CD4-positive, alpha-beta T cell (primary cell): ENCODE data around the gene EEF1AKMT3. TPM values are rescaled to one million over a fixed set of nuclear protein-coding genes. Genes with fewer than 3 reads are reported as not detected.

Source experiments
- ATAC-seq: fragments of 200-7000 bp; cut with Tn5 transposase; one replicate; pipeline ENCODE4 v1.10.0; 2022; ENCODE audit warnings: mild to moderate bottlenecking; ENCODE audit not compliant: poor library complexity
- CTCF ChIA-PET: fragments of 350-600 bp; sonication (Branson Sonifier 250); formaldehyde crosslinking; loops from one replicate; lab custom pipeline; 2021; ENCODE audit warnings: antibody characterized with exemption, inconsistent platforms; lab: Charles Lee
- POLR2A ChIA-PET: fragments of 350-600 bp; sonication (Branson Sonifier 250); formaldehyde crosslinking; loops from one replicate; lab custom pipeline; 2021; ENCODE audit warnings: antibody characterized with exemption, inconsistent platforms; lab: Charles Lee
- DNase-seq, 14 experiments: peaks; one replicate each; pipeline ENCODE4 v3.0.0-alpha.2; 2013 to 2020; ENCODE audit warnings: mixed read lengths in 2 of 14
- H3K27ac ChIP-seq, 2 donors: one replicate each; pipeline versions ENCODE4 v1.5.1 to v1.7.0; 2013; ENCODE audit warnings: low read length in 2 of 2, low read depth in 1 of 2, mild to moderate bottlenecking in 1 of 2
- H3K27me3 ChIP-seq, 2 experiments: 1 replicate in 1 of 2; 2 replicates in 1 of 2; pipeline versions ENCODE4 v1.6.1 to v1.7.0; 2013; ENCODE audit warnings: low read length in 2 of 2, control low read depth in 1 of 2, mild to moderate bottlenecking in 1 of 2, moderate library complexity in 1 of 2; ENCODE audit not compliant: insufficient read depth in 2 of 2, control insufficient read depth in 1 of 2
- H3K36me3 ChIP-seq: one replicate; pipeline ENCODE4 v1.6.1; 2013; ENCODE audit warnings: low read length, control low read depth; ENCODE audit not compliant: insufficient read depth
- H3K4me1 ChIP-seq: one replicate; pipeline ENCODE4 v1.6.1; 2013; ENCODE audit warnings: low read length, control low read depth; ENCODE audit not compliant: insufficient read depth
- H3K4me3 ChIP-seq: one replicate; pipeline ENCODE4 v1.5.1; 2013; ENCODE audit warnings: mild to moderate bottlenecking, low read length, moderate library complexity
- H3K9me3 ChIP-seq, 2 experiments: 1 replicate in 1 of 2; 2 replicates in 1 of 2; pipeline versions ENCODE4 v1.6.1 to v1.7.0; 2013; ENCODE audit warnings: low read length in 2 of 2, mild to moderate bottlenecking in 2 of 2, control low read depth in 1 of 2, moderate library complexity in 1 of 2; ENCODE audit not compliant: control insufficient read depth in 1 of 2, insufficient read depth in 1 of 2
- H3K27ac Mint-ChIP-seq: one replicate; pipeline ENCODE4 v1.8.0; 2020; ENCODE audit warnings: mixed read lengths
- H3K27me3 Mint-ChIP-seq: one replicate; pipeline ENCODE4 v1.8.0; 2021; ENCODE audit warnings: mixed read lengths
- H3K36me3 Mint-ChIP-seq: one replicate; pipeline ENCODE4 v1.8.0; 2021; ENCODE audit warnings: low read depth, mixed read lengths
- H3K4me1 Mint-ChIP-seq: one replicate; pipeline ENCODE4 v1.8.0; 2021; ENCODE audit warnings: low read depth, mixed read lengths
- H3K4me3 Mint-ChIP-seq: one replicate; pipeline ENCODE4 v1.8.0; 2020; ENCODE audit warnings: mild to moderate bottlenecking, mixed read lengths
- H3K9me3 Mint-ChIP-seq: one replicate; pipeline ENCODE4 v1.8.0; 2020; ENCODE audit warnings: mixed read lengths
- intact Hi-C, 2 experiments: fragments of 100-400 bp; cut with DNase I in 1 of 2; cut with micrococcal nuclease in 1 of 2; formaldehyde crosslinking; loops; one replicate each; pipeline versions ENCODE4 v1.15.1 to v1.9.0; 2023 to 2025; cut with DNase I, micrococcal nuclease
- total RNA-seq, 174 experiments: library from RNA in 2 of 174; stranded (reverse) in 2 of 174; gene quantifications; one replicate each; pipeline ENCODE4 v1.2.3 and lab custom pipeline; 2021 to 2026
- TF ChIP-seq, protein P1 (sequence below): fragments of 200-600 bp; IDR thresholded peaks from one replicate; pipeline ENCODE4 v1.8.0; 2022; ENCODE audit warnings: antibody characterized with exemption, mild to moderate bottlenecking

Gene EEF1AKMT3
- total RNA-seq, 2 experiments from 2014 or later, result 1.1 to 1.4 TPM

DNA sequence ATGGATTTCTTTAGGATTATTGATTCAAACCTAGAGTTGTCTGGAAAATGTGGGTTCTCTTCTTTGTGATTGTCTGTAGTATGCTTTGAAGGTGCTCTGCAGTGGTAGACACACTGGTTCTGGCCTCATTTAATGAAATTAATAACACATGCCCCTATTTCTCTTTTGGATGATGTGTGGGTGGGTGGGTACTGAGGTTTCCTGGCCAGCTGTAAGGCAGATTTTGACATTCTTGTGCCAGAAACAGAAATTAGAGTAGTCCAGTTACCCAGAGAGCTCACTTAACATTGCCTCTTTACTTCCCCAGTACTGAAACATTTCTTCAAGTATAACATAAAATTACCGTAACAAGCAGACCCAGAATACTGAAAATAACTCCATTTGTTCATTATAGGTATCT, 24.6 kb downstream of the EEF1AKMT3 start:
- ATAC-seq, result no peak
- no peak for DNase-seq
- peaks cover 70% of the 10 kb centered on the region for H3K36me3 ChIP-seq
- intact Hi-C loops, result no loop called here
- ChIA-PET POLR2A (no interaction called here), CTCF (no interaction called here)
- H3K4me1 ChIP-seq, result no peaks in the 10 kb centered on the region
- Mint-ChIP-seq H3K27ac (no peak overlapping the region), H3K9me3 (no peaks in the 10 kb centered on the region), H3K4me3 (no peak overlapping the region), H3K27me3 (no peaks in the 10 kb centered on the region), H3K4me1 (no peaks in the 10 kb centered on the region), H3K36me3 (peaks cover 81% of the 10 kb centered on the region)
- no peak overlapping the region for H3K27ac ChIP-seq
- no peak overlapping the region for H3K4me3 ChIP-seq
- H3K27me3 ChIP-seq, result no peaks in the 10 kb centered on the region
- TF ChIP-seq, protein P1, sequence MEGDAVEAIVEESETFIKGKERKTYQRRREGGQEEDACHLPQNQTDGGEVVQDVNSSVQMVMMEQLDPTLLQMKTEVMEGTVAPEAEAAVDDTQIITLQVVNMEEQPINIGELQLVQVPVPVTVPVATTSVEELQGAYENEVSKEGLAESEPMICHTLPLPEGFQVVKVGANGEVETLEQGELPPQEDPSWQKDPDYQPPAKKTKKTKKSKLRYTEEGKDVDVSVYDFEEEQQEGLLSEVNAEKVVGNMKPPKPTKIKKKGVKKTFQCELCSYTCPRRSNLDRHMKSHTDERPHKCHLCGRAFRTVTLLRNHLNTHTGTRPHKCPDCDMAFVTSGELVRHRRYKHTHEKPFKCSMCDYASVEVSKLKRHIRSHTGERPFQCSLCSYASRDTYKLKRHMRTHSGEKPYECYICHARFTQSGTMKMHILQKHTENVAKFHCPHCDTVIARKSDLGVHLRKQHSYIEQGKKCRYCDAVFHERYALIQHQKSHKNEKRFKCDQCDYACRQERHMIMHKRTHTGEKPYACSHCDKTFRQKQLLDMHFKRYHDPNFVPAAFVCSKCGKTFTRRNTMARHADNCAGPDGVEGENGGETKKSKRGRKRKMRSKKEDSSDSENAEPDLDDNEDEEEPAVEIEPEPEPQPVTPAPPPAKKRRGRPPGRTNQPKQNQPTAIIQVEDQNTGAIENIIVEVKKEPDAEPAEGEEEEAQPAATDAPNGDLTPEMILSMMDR, result no peak
- no peaks in the 10 kb centered on the region for H3K9me3 ChIP-seq

DNA sequence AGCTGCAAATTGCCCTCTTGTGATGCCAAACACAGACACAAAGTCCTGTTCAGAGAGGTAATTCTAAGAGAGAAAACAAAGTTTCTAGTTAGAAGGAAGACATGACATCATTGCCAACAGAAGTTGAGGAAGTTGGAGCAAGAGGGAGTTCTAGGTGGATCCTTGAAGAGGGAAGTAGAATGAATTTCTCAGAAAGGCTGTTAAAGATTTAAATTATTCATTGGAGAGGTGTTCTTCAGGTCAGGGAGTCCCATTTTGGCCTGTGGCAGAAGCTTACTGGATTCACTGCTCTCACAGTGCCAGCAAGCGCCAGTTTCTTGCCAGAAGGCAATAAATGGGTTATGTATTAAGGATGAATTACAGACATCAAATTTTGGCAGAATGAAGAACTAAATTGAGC, 25.5 kb downstream of the EEF1AKMT3 start:
- ATAC-seq (no peak), DNase-seq (no peak)
- Mint-ChIP-seq H3K27ac (no peak overlapping the region), H3K9me3 (no peaks in the 10 kb centered on the region), H3K4me3 (no peak overlapping the region), H3K27me3 (no peaks in the 10 kb centered on the region), H3K4me1 (no peaks in the 10 kb centered on the region), H3K36me3 (peaks cover 81% of the 10 kb centered on the region)
- POLR2A ChIA-PET, result interaction anchor here (1.0 kb wide), 1 partner anchor 15 kb away, joined by 3 read pairs; the partner anchor contains the start of gene TSFM
- Histone ChIP-seq H3K36me3 (peaks cover 69% of the 10 kb centered on the region), H3K4me1 (no peaks in the 10 kb centered on the region), H3K9me3 (no peaks in the 10 kb centered on the region), H3K4me3 (no peak overlapping the region), H3K27me3 (no peaks in the 10 kb centered on the region), H3K27ac (no peak overlapping the region)
- CTCF ChIA-PET, result no interaction called here
- intact Hi-C loops, result no loop called here
- TF ChIP-seq, protein P1, result no peak

- ChIA-PET CTCF (interaction anchor here (2.5 kb wide), 1 partner anchor 95 kb away, joined by 6 read pairs; no protein-coding TSS in a partner anchor), POLR2A (interaction anchor here (0.7 to 2.2 kb wide), 3 partner anchors 8 to 18 kb away, joined by 3 to 6 read pairs (median 4); partner anchors contain the start of gene AVIL)
- Histone ChIP-seq H3K27ac (no peak overlapping the region), H3K4me3 (no peak overlapping the region), H3K36me3 (peaks cover 49% of the 10 kb centered on the region), H3K9me3 (no peaks in the 10 kb centered on the region), H3K27me3 (no peaks in the 10 kb centered on the region), H3K4me1 (no peaks in the 10 kb centered on the region)
- DNase-seq (no peak), ATAC-seq (no peak)
- Mint-ChIP-seq H3K27ac (no peak overlapping the region), H3K4me1 (no peaks in the 10 kb centered on the region), H3K36me3 (peaks cover 64% of the 10 kb centered on the region), H3K9me3 (no peaks in the 10 kb centered on the region), H3K4me3 (no peak overlapping the region), H3K27me3 (no peaks in the 10 kb centered on the region)
- TF ChIP-seq, protein P1, result no peak
- intact Hi-C loops, result no loop called here
Measured at GRCh38 chr12:57800965-57801364, 28.6 kb downstream of the EEF1AKMT3 start.
